ENCODE results near the gene SPON1. TPM values are rescaled to one million over a fixed set of nuclear protein-coding genes. Genes with fewer than 3 reads are reported as not detected.

SPON1 gene
- total and polyA plus RNA-seq, 2 experiments from 2014 or later = 2.9 to 6.4 TPM

GRCh38 chr11:14234446-14234845, 271.9 kb downstream of the SPON1 start (continued):
- TF ChIP-seq ZNF462 (CRISPR knock-in tag; IDR thresholded peaks at IDR 0.05) (no peak), NANOG (IDR thresholded peaks at IDR 0.05; ENCODE audit: borderline replicate concordance) (no peak), REST (IDR thresholded peaks at IDR 0.05; ENCODE audit: unreplicated experiment) (no peak), ZNF331 (CRISPR knock-in tag; IDR thresholded peaks at IDR 0.05; ENCODE audit: low read depth) (no peak), POLR2AphosphoS5 (IDR thresholded peaks at IDR 0.05; ENCODE audit: low read depth) (no peak)

- H3K4me1 ChIP-seq (ENCODE audit: insufficient read depth) = peaks cover 11% of the 10 kb centered on the region
- Mint-ChIP-seq H3K36me3 (ENCODE audit: low read depth) (no peaks in the 10 kb centered on the region), H3K27me3 (ENCODE audit: insufficient read depth, low read depth, poor library complexity) (peaks cover 1% of the 10 kb centered on the region), H3K4me3 (no peak overlapping the region), H3K4me1 (peaks cover 13% of the 10 kb centered on the region), H3K9me3 (no peaks in the 10 kb centered on the region), H3K27ac (no peak overlapping the region)
- no peak overlapping the region for H3K4me3 ChIP-seq
- DNase-seq (ENCODE audit: low spot score) (no peak), ATAC-seq (no peak)
- H4K20me1 ChIP-seq (replicated peaks; ENCODE audit: insufficient read depth) = no peaks in the 10 kb centered on the region
- H2AFZ ChIP-seq = no peak overlapping the region
- no peak overlapping the region for H3K4me2 ChIP-seq
- no peaks in the 10 kb centered on the region for H3K36me3 ChIP-seq (ENCODE audit: insufficient read depth)
- H3K79me2 ChIP-seq (replicated peaks; ENCODE audit: insufficient read depth) = no peaks in the 10 kb centered on the region
- no peaks in the 10 kb centered on the region for H3K9me2 ChIP-seq (ENCODE audit: insufficient read depth)
- no peak overlapping the region for H3K27ac ChIP-seq (ENCODE audit: low read depth)
- H3K27me3 ChIP-seq (ENCODE audit: insufficient read depth) = no peaks in the 10 kb centered on the region
- no peaks in the 10 kb centered on the region for H3F3A ChIP-seq (replicated peaks; ENCODE audit: low read depth)
- no peak for TF ChIP-seq ZNF462 (CRISPR knock-in tag; IDR thresholded peaks at IDR 0.05)
Observed at GRCh38 chr11:14235701-14236100, 273.2 kb downstream of the SPON1 start.
